ENCODE results near the gene SLC6A20. TPM values are rescaled to one million over a fixed set of nuclear protein-coding genes. Genes with fewer than 3 reads are reported as not detected.

The SLC6A20 gene
- total RNA-seq, 1 donor from 2014 or later = not detected

DNA sequence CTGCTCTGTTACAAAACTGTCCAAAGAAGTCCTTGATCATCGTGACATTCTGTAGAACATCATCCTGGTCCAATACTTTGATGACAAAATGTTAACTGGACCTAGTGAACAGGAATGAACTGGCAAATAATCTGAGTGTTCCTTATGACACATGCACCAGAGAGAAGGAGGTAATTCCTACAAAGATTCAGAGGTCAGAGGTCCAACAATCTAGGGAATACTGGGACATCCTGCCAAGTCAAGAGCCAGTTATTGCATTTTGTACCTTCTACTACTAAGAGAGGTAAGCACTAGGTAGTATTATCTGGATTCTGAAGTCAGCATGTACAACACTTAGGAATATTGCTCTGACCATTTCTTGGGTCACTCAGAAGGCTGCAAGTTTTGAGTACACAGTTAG is 24.8 kb upstream of the SLC6A20 start:
- peaks cover 40% of the 10 kb centered on the region for H3K36me3 ChIP-seq

GRCh38 chr3:45819543-45819942 is 23.2 kb upstream of the SLC6A20 start:
- no peak overlapping the region for H3K4me3 ChIP-seq
- peaks cover 33% of the 10 kb centered on the region for H3K4me1 ChIP-seq
- peaks cover 9% of the 10 kb centered on the region for H3K9me3 ChIP-seq (replicated peaks)
- DNase-seq = no peak
- intact Hi-C loops (cut with micrococcal nuclease) = no loop called here
- H3K27ac ChIP-seq (replicated peaks) = no peak overlapping the region
- peaks cover 24% of the 10 kb centered on the region for H3K36me3 ChIP-seq
- no peak for TF ChIP-seq CTCF (IDR thresholded peaks at IDR 0.05; ENCODE audit: borderline replicate concordance)
- no peaks in the 10 kb centered on the region for H3K27me3 ChIP-seq (ENCODE audit: low read depth)

More for the DNA sequence above, 24.8 kb upstream of the SLC6A20 start:
- DNase-seq = no peak
- peaks cover 9% of the 10 kb centered on the region for H3K9me3 ChIP-seq (replicated peaks)
- TF ChIP-seq CTCF (IDR thresholded peaks at IDR 0.05; ENCODE audit: borderline replicate concordance) = no peak
- H3K27me3 ChIP-seq (ENCODE audit: low read depth) = no peaks in the 10 kb centered on the region
- intact Hi-C loops (cut with micrococcal nuclease) = no loop called here
- peaks cover 30% of the 10 kb centered on the region for H3K4me1 ChIP-seq
- no peak overlapping the region for H3K4me3 ChIP-seq
- no peak overlapping the region for H3K27ac ChIP-seq (replicated peaks)

GRCh38 chr3:45817831-45818522 is 21.6 kb upstream of the SLC6A20 start:
- H3K4me3 ChIP-seq = no peak overlapping the region
- H3K27ac ChIP-seq (replicated peaks) = peak overlapping the region; percentile 73
- DNase-seq = no peak
- H3K4me1 ChIP-seq = peaks cover 33% of the 10 kb centered on the region
- peaks cover 11% of the 10 kb centered on the region for H3K36me3 ChIP-seq
- intact Hi-C loops (cut with micrococcal nuclease) = no loop called here
- peaks cover 9% of the 10 kb centered on the region for H3K9me3 ChIP-seq (replicated peaks)
- TF ChIP-seq CTCF (IDR thresholded peaks at IDR 0.05; ENCODE audit: borderline replicate concordance) = no peak
- no peaks in the 10 kb centered on the region for H3K27me3 ChIP-seq (ENCODE audit: low read depth)

DNA sequence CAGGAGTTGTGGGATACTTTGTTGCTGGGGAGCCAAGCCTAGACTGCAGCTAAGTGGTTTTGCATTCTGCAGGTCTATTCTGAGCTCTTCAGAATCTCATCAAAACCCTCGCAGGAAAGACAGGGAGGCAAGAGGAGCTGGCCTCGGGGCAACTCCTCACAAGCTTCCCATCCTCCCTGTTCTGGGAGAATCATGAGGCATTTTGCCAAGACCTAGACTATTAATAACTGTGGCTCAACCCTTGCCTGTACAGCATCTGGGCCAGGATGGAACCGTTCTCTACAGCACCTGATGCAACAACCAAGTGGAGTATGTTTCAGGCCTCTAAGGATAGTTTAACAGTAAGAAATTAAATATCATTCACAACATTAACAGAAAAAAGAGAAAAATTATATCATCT is 20.2 kb upstream of the SLC6A20 start:
- Histone ChIP-seq H3K4me1 (peaks cover 33% of the 10 kb centered on the region), H3K9me3 (replicated peaks) (peaks cover 9% of the 10 kb centered on the region), H3K27me3 (ENCODE audit: low read depth) (no peaks in the 10 kb centered on the region), H3K27ac (replicated peaks) (peak overlapping the region; percentile 73), H3K36me3 (no peaks in the 10 kb centered on the region), H3K4me3 (no peak overlapping the region)
- DNase-seq = peak; percentile 22
- intact Hi-C loops (cut with micrococcal nuclease) = no loop called here
- TF ChIP-seq CTCF (IDR thresholded peaks at IDR 0.05; ENCODE audit: borderline replicate concordance) = no peak

- no peaks in the 10 kb centered on the region for H3K36me3 ChIP-seq
- peaks cover 33% of the 10 kb centered on the region for H3K4me1 ChIP-seq
- intact Hi-C loops (cut with micrococcal nuclease) = no loop called here
- H3K27ac ChIP-seq (replicated peaks) = no peak overlapping the region
- H3K4me3 ChIP-seq = no peak overlapping the region
- DNase-seq = no peak
- TF ChIP-seq CTCF (IDR thresholded peaks at IDR 0.05; ENCODE audit: borderline replicate concordance) = no peak
- H3K27me3 ChIP-seq (ENCODE audit: low read depth) = no peaks in the 10 kb centered on the region
- H3K9me3 ChIP-seq (replicated peaks) = peaks cover 9% of the 10 kb centered on the region
These were observed 18.0 kb upstream of the SLC6A20 start for GRCh38 chr3:45814322-45814721.

Data from left ventricle myocardium inferior (tissue), 1 donor.